GM19328 (cell line): ENCODE results near the gene VKORC1L1.
"Not testable (repeated sequence)": the region's sequence is repeated elsewhere in the genome, so short reads cannot be mapped to it uniquely, and the experiment has no call there.

Experiments
- ATAC-seq: cut with Tn5 transposase; IDR thresholded peaks from one replicate; pipeline ENCODE4 v1.9.1; 2021; ENCODE audit warnings: mild to moderate bottlenecking, moderate library complexity; ENCODE audit not compliant: unreplicated experiment

Gene VKORC1L1

GRCh38 chr7:65931685-65932084 lies 58.8 kb downstream of the VKORC1L1 start:
- no peak for ATAC-seq

- ATAC-seq, result no peak
Observed at GRCh38 chr7:65937296-65937695, 64.4 kb downstream of the VKORC1L1 start.

GRCh38 chr7:65938336-65938895 lies 65.5 kb downstream of the VKORC1L1 start:
- ATAC-seq, result no peak

- not testable (repeated sequence) for ATAC-seq
Observed at GRCh38 chr7:65945787-65946186, 72.9 kb downstream of the VKORC1L1 start.

GRCh38 chr7:65946904-65947303 lies 74.0 kb downstream of the VKORC1L1 start:
- no peak for ATAC-seq

- ATAC-seq, result no peak
Observed at GRCh38 chr7:65951837-65952578, 79.1 kb downstream of the VKORC1L1 start.

GRCh38 chr7:65953001-65953720 lies 80.3 kb downstream of the VKORC1L1 start:
- no peak for ATAC-seq

- ATAC-seq, result no peak
Observed at GRCh38 chr7:65953890-65954450, 81.1 kb downstream of the VKORC1L1 start.

GRCh38 chr7:65955718-65956117 lies 82.8 kb downstream of the VKORC1L1 start:
- no peak for ATAC-seq

GRCh38 chr7:65960351-65961074 lies 87.6 kb downstream of the VKORC1L1 start:
- ATAC-seq, result no peak

GRCh38 chr7:65962033-65962432 lies 89.2 kb downstream of the VKORC1L1 start:
- no peak for ATAC-seq

GRCh38 chr7:65964671-65965070 lies 91.8 kb downstream of the VKORC1L1 start:
- ATAC-seq, result not testable (repeated sequence)

- no peak for ATAC-seq
Observed at GRCh38 chr7:65966146-65966545, 93.3 kb downstream of the VKORC1L1 start.

GRCh38 chr7:65967361-65968155 lies 94.7 kb downstream of the VKORC1L1 start:
- ATAC-seq, result no peak

- ATAC-seq, result no peak
Observed at GRCh38 chr7:65968256-65969185, 95.6 kb downstream of the VKORC1L1 start.

GRCh38 chr7:65971021-65971420 lies 98.1 kb downstream of the VKORC1L1 start:
- no peak for ATAC-seq

- no peak for ATAC-seq
Observed at GRCh38 chr7:65972976-65973375, 100.1 kb downstream of the VKORC1L1 start.

- ATAC-seq, result no peak
Observed at GRCh38 chr7:65974191-65974801, 101.4 kb downstream of the VKORC1L1 start.

- ATAC-seq, result no peak
Observed at GRCh38 chr7:65974876-65975275, 102.0 kb downstream of the VKORC1L1 start.
